Embryonic facial prominence (tissue), 1 donor: ENCODE measurements around the gene NRBF2.

ENCODE experiments used
- DNase-seq: peaks from one replicate; pipeline ENCODE4 v3.0.0-alpha.2; 2016; ENCODE audit errors: extremely low spot score

NRBF2 gene

GRCh38 chr10:63164166-63164623 lies 31.1 kb downstream of the NRBF2 start:
- no peak for DNase-seq

DNA sequence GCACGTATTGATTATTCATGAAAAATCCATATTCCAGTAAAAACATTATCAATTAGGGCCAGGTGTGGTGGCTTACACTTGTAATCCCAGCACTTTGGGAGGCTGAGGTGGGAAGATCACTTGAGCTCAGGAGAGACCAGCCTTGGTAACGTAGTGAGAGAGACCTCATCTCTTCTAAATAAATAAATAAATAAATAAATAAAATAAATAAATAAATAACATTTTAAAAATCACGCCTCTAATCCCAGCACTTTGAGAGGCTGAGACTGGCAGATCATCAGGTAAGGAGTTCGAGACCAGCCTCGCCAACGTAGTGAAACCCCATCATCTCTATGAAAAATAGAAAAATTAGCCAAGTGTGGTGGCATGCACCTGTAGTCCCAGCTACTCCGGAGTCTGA lies 32.1 kb downstream of the NRBF2 start:
- no peak for DNase-seq

DNA sequence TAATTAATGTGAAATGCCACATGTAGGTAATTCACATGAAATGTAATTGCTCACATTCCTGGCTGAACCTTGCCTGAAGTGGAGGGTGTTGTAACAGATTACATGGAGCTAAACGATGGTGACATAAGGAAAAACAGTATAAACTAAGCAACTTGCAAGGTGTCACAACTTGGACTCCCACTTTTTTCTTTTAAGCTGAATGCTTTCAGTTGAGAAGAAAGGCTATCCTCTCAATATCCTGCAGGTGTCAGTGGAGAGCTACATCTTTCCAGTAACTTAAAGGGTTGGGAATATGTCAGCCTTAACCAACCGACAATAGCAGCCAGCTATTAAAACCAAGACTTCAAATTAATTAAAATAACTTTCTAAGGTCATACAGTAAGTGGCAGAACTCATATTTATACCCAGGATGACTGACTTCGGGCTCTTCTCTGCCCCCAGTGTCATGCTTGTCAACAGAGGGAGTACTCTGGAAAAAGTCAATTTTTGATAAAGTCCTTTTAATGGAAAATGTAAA lies 33.7 kb downstream of the NRBF2 start:
- peak; percentile 38 for DNase-seq

- DNase-seq = no peak
Observed at GRCh38 chr10:63168821-63169462, 35.8 kb downstream of the NRBF2 start.

- DNase-seq = no peak
Observed at GRCh38 chr10:63169624-63170023, 36.5 kb downstream of the NRBF2 start.

GRCh38 chr10:63171255-63171855 lies 38.2 kb downstream of the NRBF2 start:
- no peak for DNase-seq

DNA sequence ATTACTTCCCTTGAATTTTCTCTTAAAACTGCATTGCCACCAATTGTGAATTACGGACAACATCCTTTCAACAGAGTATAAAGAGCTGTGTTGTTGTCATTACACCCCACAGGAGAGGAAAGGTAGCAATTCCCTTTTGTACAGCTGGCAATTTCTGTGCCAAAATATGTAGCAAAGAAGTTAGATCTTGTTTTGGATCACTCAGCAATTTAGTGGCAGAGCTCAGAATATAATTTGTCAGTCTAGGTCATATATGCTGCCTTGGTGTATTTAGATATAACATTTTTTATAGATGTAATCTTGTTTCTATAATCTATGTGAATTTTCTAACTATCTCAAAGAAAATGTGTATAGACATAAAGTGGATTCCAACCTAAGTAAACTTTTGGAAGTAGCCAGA lies 38.8 kb downstream of the NRBF2 start:
- no peak for DNase-seq

- DNase-seq = no peak
Observed at GRCh38 chr10:63173468-63174232, 40.5 kb downstream of the NRBF2 start.

GRCh38 chr10:63175534-63175933 lies 42.4 kb downstream of the NRBF2 start:
- no peak for DNase-seq

DNA sequence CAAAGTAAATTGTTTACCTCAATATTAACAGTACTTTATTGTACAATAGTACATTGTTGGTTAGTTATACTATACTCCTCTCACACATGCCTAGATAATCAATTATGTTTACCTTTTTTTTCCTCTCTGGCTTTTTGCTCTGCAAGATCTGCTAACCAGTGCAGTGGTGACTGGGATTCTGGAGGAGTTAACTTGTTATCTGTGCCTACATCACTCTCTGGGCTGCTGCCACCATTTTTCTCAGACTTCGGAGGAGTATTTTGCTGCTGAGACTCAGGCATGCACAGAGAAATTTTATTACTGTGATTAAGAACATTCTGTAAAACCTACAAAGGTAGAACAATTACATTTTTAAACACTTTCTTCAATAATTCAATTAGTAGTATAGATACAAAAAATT lies 59.7 kb downstream of the NRBF2 start:
- no peak for DNase-seq

DNA sequence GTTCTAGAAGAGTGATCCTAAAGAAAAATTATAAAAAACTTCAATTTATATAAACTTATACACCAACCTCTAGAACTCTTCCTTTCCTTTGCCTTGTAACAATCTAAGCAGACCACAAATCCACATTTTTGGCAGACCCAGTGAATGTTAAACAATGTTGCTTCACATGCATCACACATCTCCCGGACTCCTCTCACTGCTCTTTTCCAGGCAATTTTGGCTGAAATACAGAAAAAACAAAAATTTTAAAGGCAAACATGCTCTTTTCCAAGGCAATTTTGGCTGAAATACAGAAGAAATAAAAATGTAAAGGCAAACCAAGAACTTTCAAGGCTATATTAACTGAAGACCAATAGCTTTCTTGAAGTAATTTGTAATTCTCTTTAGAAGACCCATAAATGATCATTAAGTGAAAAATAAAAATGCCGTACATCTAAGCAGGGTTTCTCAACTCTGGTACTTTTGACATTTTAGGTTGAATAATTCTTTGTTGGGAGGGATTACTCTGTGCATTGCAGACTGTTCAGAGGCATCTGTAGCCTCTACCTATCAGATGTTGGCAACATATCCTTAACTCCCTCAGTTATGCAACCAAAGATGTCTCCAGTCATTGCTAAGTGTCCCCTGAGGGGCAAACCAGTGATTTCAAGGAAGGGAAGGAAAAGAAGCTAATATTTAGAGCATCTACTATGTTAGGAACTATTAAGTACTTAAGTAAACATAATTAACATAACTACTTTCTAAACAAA lies 64.4 kb downstream of the NRBF2 start:
- peak; percentile 70 for DNase-seq

DNA sequence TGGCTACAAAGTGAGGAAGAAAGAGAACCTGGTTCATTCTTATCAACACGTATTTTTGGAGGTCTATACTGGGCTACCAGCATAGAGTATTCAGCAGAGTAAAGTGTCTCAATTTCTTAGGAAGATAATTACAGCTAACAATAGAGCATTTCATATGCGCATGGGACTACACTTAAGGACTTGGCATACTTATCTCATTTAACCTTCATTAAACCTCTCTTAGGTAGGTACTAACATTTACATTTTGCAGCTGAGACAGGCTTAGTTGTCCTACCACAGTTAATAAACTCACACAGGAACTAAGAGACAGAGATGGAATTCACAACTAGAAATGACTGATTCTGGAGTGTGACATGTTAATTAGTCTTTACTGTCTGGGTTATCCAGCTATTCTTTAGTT lies 66.6 kb downstream of the NRBF2 start:
- DNase-seq = no peak

- DNase-seq = no peak
Observed at GRCh38 chr10:63200431-63200830, 67.3 kb downstream of the NRBF2 start.

- no peak for DNase-seq
Observed at GRCh38 chr10:63201118-63201517, 68.0 kb downstream of the NRBF2 start.
